ENCODE results near the gene APELA.
"Not testable (repeated sequence)": the region's sequence is repeated elsewhere in the genome, so short reads cannot be mapped to it uniquely, and the experiment has no call there.

Gene APELA

GRCh38 chr4:164927101-164927500 lies 50.1 kb downstream of the APELA start:
- not testable (repeated sequence) for DNase-seq

GRCh38 chr4:164930647-164931046 lies 53.7 kb downstream of the APELA start:
- DNase-seq = no peak

DNA sequence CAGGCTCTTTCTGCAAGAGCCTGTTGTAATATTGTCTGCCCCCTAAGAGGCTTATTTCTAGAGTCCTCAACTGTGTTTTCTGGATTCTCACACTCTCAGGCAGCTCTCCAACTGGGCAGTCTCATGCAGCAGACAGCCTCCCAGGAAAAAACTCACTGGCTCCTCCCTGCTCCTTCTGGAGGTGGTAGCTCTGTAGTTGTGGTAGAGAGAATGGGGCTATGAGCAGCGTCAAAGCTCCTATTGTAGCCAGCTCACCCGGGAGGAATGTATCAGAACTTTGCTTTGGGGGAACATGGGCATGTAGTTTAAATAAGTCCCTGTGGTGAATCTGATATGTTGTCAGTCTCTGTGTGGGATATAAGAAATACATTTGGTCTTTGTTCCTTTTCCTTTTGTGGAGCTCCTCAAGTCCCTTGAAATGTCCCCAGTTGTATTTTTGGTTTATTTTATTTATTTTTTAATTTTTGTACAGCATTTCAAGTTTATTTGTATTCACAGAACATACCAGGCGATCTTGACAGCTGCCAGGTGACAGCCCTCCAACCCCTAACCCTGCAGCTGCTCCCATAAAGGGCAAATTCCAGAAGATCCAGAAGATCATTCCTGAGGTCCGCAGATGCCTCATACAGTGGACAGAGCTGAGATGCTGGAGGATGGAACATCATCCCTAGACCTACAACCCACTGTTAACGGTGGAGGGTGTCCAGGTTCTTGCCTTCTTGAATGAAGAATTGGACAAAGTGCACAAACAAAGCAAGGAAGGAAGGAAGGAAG lies 54.8 kb downstream of the APELA start:
- no peak for DNase-seq

DNA sequence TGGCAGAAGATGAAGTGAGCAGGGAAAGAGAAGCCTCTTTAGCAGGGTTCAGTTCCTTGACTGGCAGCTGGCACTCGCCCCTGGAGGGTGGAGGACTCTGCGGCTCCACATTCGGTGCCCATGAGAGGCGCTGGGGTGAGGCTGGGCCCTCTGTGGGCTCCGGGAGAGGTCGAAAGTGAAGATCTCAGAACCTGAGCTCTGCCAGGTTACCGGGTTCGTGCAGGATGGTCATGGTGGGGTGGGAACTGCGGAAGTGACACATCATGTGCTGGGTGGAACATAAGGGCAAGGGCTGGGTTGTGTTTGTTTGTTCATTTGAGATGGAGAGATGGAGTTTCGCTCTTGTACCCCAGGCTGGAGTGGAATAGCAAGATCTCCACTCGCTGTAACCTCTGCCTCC lies 56.3 kb downstream of the APELA start:
- no peak for DNase-seq

GRCh38 chr4:164935363-164935762 lies 58.4 kb downstream of the APELA start:
- DNase-seq = no peak

- not testable (repeated sequence) for DNase-seq
These were observed 59.1 kb downstream of the APELA start for GRCh38 chr4:164935865-164936606.

DNA sequence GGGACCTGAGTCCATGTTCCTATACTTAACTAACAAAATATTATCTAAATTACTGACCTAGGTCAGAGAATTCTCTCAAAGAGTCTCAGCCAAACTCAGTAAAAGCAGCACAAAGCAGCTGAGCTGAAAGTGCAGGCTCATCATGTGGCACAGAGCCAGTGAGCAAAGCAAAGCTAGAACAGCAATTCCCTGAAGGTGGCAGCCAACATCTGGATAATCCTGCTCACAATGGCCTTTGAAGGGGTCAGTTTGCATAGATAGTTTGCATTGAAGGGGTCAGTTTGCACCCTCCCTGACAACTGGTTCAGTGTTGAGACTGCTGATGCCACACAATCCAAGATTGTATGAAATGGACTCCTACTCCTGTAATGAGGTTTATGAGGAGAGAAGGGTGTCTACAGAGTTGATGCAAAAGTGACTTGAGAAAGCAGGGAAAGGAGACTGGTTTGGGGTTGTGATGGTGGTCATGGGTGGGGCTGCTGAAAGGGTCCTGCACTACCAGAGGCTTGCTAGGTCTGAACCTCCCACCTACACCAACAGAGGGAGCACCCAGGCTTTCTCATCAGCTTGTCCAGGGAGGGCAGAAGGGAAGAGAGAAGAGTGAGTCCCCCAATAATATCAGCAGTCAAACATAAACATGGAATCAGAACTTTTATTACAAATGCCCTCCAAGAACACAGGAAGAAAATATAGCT lies 60.7 kb downstream of the APELA start:
- DNase-seq = no peak

DNA sequence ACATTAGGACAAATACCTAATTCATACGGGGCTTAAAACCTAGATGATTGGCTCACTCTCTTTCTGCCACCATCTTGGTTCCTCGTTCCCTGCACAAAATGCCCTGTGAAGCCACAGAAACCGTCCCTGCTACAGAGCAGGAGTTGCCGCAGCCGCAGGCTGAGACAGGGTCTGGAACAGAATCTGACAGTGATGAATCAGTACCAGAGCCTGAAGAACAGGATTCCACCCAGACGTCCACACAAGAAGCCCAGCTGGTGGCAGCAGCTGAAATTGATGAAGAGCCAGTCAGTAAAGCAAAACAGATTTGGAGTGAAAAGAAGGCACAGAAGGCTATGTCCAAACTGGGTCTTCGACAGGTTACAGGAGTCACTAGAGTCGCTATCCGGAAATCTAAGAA lies 66.2 kb downstream of the APELA start:
- DNase-seq = no peak

DNA sequence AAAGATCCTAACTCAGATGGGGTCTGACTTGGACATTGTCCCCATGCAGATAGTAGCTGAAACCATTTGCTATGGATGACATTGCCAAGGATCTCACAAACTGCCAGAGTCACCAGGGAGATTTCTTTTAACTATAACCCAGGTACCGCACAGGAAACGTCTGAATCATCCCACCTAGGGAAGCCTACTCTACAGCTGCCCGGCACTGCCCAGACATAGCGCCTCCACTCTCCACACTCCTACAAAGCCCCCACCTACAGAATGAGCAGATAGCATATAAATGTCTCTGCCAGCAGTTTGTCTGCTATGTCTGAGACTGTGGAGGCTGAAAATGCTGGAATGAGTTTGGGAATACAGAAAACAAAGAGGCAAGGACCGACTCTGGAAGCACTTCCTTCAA lies 68.2 kb downstream of the APELA start:
- DNase-seq = no peak

DNA sequence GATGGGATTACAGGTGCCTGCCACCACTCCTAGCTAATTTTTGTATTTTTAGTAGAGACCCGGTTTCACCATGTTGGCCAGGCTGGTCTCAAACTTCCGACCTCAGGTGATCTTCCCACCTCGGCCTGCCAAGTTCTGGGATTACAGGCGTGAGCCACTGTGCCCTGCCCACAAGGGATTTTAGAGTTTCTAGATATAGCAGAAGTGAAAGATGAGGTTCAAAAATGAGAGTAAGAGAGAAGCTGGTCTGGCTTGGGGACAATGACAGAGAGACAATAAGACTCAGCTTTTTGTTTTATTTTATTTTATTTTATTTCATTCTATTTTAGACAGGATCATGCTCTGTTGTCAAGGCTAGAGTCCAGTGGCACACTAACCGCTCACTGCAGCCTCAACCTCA lies 69.8 kb downstream of the APELA start:
- DNase-seq = no peak

Measured in activated CD4-positive, CD25-positive, alpha-beta regulatory T cell (primary cell).